SW 1271 (cell line): ENCODE measurements around the gene PCBP3.

Experiments used
- DNase-seq, 2 experiments: peaks; one replicate each; lab custom pipeline; 2025; lab: John Stamatoyannopoulos, UW

PCBP3 gene

GRCh38 chr21:45753445-45753844 is 109.9 kb downstream of the PCBP3 start:
- no peak for DNase-seq

- no peak for DNase-seq
These were observed 112.5 kb downstream of the PCBP3 start for GRCh38 chr21:45756029-45756428.

GRCh38 chr21:45756669-45757068 is 113.1 kb downstream of the PCBP3 start:
- no peak for DNase-seq

- no peak for DNase-seq
These were observed 118.2 kb downstream of the PCBP3 start for GRCh38 chr21:45761704-45762103.

- DNase-seq: no peak
These were observed 119.5 kb downstream of the PCBP3 start for GRCh38 chr21:45763074-45763473.

GRCh38 chr21:45763506-45763905 is 120.0 kb downstream of the PCBP3 start:
- no peak for DNase-seq

GRCh38 chr21:45764792-45765191 is 121.3 kb downstream of the PCBP3 start:
- no peak for DNase-seq

- no peak for DNase-seq
These were observed 121.8 kb downstream of the PCBP3 start for GRCh38 chr21:45765375-45765774.

- no peak for DNase-seq
These were observed 122.5 kb downstream of the PCBP3 start for GRCh38 chr21:45766055-45766454.

GRCh38 chr21:45766501-45766900 is 123.0 kb downstream of the PCBP3 start:
- no peak for DNase-seq

GRCh38 chr21:45767071-45768006 is 123.8 kb downstream of the PCBP3 start:
- DNase-seq: no peak

- no peak for DNase-seq
These were observed 124.7 kb downstream of the PCBP3 start for GRCh38 chr21:45768011-45768739.

- no peak for DNase-seq
These were observed 125.2 kb downstream of the PCBP3 start for GRCh38 chr21:45768740-45769048.

- DNase-seq: no peak
These were observed 125.8 kb downstream of the PCBP3 start for GRCh38 chr21:45769294-45769693.

- DNase-seq: no peak
These were observed 126.4 kb downstream of the PCBP3 start for GRCh38 chr21:45769896-45770295.

- DNase-seq: no peak
These were observed 128.7 kb downstream of the PCBP3 start for GRCh38 chr21:45772180-45772579.

GRCh38 chr21:45774291-45774690 is 130.8 kb downstream of the PCBP3 start:
- DNase-seq: no peak

- no peak for DNase-seq
These were observed 133.4 kb downstream of the PCBP3 start for GRCh38 chr21:45776971-45777370.

- no peak for DNase-seq
These were observed 135.2 kb downstream of the PCBP3 start for GRCh38 chr21:45778686-45779085.

- no peak for DNase-seq
These were observed 135.7 kb downstream of the PCBP3 start for GRCh38 chr21:45779226-45779625.

- DNase-seq: no peak
These were observed 137.1 kb downstream of the PCBP3 start for GRCh38 chr21:45780647-45781046.

- no peak for DNase-seq
These were observed 138.2 kb downstream of the PCBP3 start for GRCh38 chr21:45781741-45782140.

GRCh38 chr21:45786660-45787059 is 143.1 kb downstream of the PCBP3 start:
- no peak for DNase-seq
